Suprapubic skin (tissue), 4 donors: ENCODE data around the gene LEKR1.

ENCODE experiments used
- EP300 ChIP-seq: sonication (generic); formaldehyde crosslinking; IDR thresholded peaks from one replicate; pipeline ENCODE4 v1.6.1; 2017; ENCODE audit warnings: antibody characterized with exemption
- POLR2A ChIP-seq, 2 donors: fragments of 450-650 bp; IDR thresholded peaks; one replicate each; pipeline ENCODE4 v1.6.1; 2017; ENCODE audit warnings: antibody characterized with exemption in 2 of 2, mild to moderate bottlenecking in 2 of 2, moderate library complexity in 2 of 2
- POLR2AphosphoS5 ChIP-seq, 3 donors: sonication (generic); formaldehyde crosslinking; IDR thresholded peaks; one replicate each; pipeline ENCODE4 v1.6.1; 2017; ENCODE audit warnings: antibody characterized with exemption in 3 of 3
- TF ChIP-seq, protein P1 (sequence below), 2 donors: fragments of 200-600 bp in 1 of 2; fragments of 450-650 bp in 1 of 2; sonication (generic) in 1 of 2; IDR thresholded peaks; one replicate each; pipeline ENCODE4 v1.5.1; 2016 to 2019; ENCODE audit warnings: antibody characterized with exemption in 2 of 2, mild to moderate bottlenecking in 1 of 2, moderate library complexity in 1 of 2

GRCh38 chr3:157063469-157063868, 237.3 kb downstream of the LEKR1 start:
- TF ChIP-seq EP300 (no peak), POLR2A (IDR thresholded peaks at IDR 0.05) (no peak), POLR2AphosphoS5 (IDR thresholded peaks at IDR 0.05) (no peak)
- TF ChIP-seq, protein P1, sequence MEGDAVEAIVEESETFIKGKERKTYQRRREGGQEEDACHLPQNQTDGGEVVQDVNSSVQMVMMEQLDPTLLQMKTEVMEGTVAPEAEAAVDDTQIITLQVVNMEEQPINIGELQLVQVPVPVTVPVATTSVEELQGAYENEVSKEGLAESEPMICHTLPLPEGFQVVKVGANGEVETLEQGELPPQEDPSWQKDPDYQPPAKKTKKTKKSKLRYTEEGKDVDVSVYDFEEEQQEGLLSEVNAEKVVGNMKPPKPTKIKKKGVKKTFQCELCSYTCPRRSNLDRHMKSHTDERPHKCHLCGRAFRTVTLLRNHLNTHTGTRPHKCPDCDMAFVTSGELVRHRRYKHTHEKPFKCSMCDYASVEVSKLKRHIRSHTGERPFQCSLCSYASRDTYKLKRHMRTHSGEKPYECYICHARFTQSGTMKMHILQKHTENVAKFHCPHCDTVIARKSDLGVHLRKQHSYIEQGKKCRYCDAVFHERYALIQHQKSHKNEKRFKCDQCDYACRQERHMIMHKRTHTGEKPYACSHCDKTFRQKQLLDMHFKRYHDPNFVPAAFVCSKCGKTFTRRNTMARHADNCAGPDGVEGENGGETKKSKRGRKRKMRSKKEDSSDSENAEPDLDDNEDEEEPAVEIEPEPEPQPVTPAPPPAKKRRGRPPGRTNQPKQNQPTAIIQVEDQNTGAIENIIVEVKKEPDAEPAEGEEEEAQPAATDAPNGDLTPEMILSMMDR (IDR thresholded peaks at IDR 0.05), result no peak
